ENCODE measurements around the gene IGF1R.
A peak's percentile ranks its signal among the peaks of the same experiment; 100 is the strongest.

The IGF1R gene

DNA sequence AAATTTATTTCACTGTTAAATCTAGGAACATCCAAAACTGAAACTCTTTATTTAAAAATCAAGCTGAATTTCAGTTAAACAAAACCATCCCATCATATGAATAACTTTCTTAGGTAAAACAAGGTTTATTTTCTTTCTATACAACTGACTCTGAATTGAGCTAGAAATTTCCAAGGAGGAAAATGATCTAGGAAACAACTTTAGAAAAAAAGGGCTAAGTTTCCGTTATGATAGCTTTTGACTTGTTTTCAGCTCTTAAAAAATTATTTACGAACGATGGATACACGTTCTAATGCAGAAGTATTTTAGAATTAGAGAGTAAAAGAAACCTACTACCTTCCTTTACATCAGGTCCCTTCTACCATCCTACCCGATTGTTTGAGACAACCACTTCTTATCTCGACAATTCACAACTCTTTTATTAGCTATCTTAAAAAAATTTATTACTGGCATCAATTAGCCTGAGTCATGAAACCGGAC is 1.8 kb upstream of the IGF1R start:
- Histone ChIP-seq H3K9ac (peak overlapping the region; percentile 88 to 100 (median 93); a peak in 21 of 22 replicates), H4K20me1 (peaks cover 0 to 21% (median 8%) of the 10 kb centered on the region in 11 experiments; a peak in 10 of 22 replicates), H3K27ac (peak overlapping the region in 10 of 11 experiments; percentile 81 to 99 (median 92); a peak in 13 of 22 replicates), H3K4me2 (peak overlapping the region; percentile 77 to 96 (median 84)), H3K9me3 (replicated peaks in 1 of 11) (no peaks in the 10 kb centered on the region), H3K4me3 (peak overlapping the region; percentile 88 to 98 (median 94)), H3K36me3 (no peaks in the 10 kb centered on the region), H3K27me3 (0 out of 22 replicates have a peak, but pooled peaks cover 0 to 4% (median 0%) of the 10 kb centered on the region in 11 experiments), H3K4me1 (peaks cover 0 to 8% (median 5%) of the 10 kb centered on the region in 10 experiments; a peak in 7 of 20 replicates)
- no peak for TF ChIP-seq Cebpa-rat (IDR thresholded peaks at IDR 0.05)

DNA sequence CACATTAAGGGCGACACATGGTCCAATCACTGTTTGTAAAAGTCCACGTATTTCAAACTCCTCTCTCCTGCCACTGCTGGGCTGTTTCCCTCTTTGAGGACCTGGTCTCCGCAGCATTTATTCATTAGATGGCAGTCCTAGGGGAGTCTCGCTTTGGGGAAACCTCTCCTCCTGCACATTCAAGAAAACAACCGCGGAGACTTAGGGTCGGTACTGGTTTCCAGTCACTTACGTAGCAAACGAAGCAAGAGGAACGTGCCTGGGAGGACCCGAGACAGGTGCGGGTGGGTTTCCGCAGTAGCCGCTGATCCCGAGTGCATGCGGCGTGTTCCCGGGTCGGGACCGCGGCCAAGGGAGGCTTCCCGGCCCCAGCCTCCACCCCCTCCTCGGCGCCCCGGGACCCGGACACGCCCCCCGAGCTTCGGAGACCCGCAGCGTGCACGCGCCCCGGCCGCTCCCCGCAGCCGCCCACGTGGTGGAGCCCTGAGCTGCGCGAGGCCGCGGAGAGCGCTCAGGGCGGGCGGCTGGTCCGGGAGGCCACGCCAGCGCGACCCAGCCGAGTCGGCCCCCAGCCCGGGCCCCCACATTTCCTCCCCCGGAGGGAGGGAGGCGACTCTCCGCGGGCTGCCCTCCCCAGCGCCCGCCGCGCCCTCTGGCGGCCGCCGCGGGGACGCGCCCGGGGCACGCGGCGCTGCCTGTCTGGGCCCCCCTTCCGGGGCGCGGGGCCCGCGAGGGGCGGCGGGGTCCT is 1.1 kb upstream of the IGF1R start:
- H3K27ac ChIP-seq, result peak overlapping the region; percentile 71 to 99 (median 92)
- H4K20me1 ChIP-seq, result peaks cover 0 to 27% (median 11%) of the 10 kb centered on the region in 11 experiments; a peak in 11 of 22 replicates
- no peaks in the 10 kb centered on the region for H3K36me3 ChIP-seq
- H3K9ac ChIP-seq, result peak overlapping the region; percentile 88 to 100 (median 93)
- TF ChIP-seq Cebpa-rat (IDR thresholded peaks at IDR 0.05), result no peak
- peak overlapping the region; percentile 77 to 96 (median 84) for H3K4me2 ChIP-seq
- no peaks in the 10 kb centered on the region for H3K9me3 ChIP-seq (replicated peaks in 1 of 11)
- peaks cover 0 to 11% (median 6%) of the 10 kb centered on the region in 10 experiments; a peak in 12 of 20 replicates for H3K4me1 ChIP-seq
- H3K4me3 ChIP-seq, result peak overlapping the region; percentile 88 to 98 (median 94)
- 0 out of 22 replicates have a peak, but pooled peaks cover 0 to 4% (median 0%) of the 10 kb centered on the region in 11 experiments for H3K27me3 ChIP-seq

DNA sequence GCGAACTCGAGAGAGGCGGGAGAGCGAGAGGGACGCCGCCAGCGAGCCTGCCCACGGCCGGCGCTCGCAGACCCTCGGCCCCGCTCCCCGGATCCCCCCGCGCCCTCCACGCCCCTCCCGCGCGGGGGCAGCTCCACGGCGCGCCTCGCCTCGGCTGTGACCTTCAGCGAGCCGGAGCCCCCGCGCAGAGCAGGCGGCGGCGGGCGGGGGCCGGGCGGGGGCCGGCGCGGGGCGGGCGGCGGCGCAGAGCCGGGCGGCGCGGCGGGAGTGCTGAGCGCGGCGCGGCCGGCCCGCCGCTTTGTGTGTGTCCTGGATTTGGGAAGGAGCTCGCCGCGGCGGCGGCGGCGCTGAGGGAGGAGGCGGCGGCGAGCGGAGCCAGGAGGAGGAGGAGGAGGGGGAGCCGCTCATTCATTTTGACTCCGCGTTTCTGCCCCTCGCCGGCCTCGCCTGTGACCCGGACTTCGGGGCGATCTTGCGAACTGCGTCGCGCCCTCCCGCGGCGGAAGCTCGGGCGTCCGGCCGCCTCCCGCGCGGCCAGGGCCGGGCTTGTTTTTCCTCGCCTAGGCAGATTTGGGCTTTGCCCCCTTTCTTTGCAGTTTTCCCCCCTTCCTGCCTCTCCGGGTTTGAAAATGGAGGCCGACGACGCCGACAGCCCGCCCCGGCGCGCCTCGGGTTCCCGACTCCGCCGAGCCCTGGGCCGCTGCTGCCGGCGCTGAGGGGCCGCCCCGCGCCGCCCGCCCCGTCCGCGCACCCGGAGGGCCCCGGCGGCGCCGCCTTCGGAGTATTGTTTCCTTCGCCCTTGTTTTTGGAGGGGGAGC is 524 bp downstream of the IGF1R start:
- no peak for TF ChIP-seq Cebpa-rat (IDR thresholded peaks at IDR 0.05)
- Histone ChIP-seq H3K9ac (peak overlapping the region; percentile 92 to 100 (median 99)), H3K4me2 (peak overlapping the region; percentile 83 to 93 (median 86); a peak in 21 of 22 replicates), H4K20me1 (peaks cover 0 to 30% (median 13%) of the 10 kb centered on the region in 11 experiments; a peak in 16 of 22 replicates), H3K4me1 (peaks cover 2 to 28% (median 22%) of the 10 kb centered on the region in 10 experiments), H3K27ac (peak overlapping the region; percentile 84 to 99 (median 98)), H3K27me3 (0 out of 22 replicates have a peak, but pooled peaks cover 0 to under 1% (median 0%) of the 10 kb centered on the region in 11 experiments), H3K9me3 (replicated peaks in 1 of 11) (no peaks in the 10 kb centered on the region), H3K36me3 (no peaks in the 10 kb centered on the region), H3K4me3 (peak overlapping the region; percentile 89 to 98 (median 94))

DNA sequence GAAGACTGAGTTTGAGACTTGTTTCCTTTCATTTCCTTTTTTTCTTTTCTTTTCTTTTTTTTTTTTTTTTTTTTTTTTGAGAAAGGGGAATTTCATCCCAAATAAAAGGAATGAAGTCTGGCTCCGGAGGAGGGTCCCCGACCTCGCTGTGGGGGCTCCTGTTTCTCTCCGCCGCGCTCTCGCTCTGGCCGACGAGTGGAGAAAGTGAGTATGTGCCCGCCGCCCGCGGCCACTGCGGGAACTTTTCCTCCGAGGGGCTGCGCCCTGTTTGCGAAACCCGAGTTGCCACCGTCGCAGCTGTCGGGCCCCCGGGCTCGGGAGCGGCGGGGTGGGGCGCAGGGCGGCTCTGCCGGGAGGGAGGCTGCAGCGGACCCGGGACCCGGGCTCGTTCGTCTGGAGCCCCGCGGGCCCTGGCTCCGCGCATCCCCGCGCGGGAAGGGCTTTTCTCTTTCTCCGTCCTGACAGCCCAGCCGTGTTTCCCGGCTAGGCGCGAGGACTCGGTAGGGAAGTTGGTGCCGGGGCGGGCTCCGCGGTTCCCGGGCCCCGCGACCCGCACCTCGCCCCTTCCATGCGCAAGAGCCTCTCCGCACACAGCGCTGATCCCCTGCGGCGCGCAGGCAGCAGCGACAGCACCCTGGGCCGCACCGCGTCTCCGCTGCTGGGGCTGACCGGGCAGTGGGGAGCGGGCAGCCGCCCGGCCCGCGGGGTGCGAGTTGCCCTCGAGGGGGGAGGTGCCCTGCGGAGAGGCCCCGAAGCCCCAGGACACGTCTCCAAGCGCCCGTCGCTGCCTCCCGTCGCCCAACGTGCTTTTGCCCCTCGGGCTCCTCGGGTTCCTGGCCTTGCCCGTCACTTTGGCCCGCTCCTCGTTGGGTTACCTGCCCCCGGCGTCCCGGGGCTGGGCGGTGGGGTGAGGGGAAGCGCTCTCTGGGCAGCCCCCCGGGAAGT is 1.4 kb downstream of the IGF1R start:
- no peaks in the 10 kb centered on the region for H3K36me3 ChIP-seq
- H3K4me3 ChIP-seq, result peak overlapping the region; percentile 89 to 98 (median 94)
- H4K20me1 ChIP-seq, result peaks cover 3 to 39% (median 22%) of the 10 kb centered on the region in 11 experiments; a peak in 17 of 22 replicates
- peak overlapping the region; percentile 92 to 100 (median 99) for H3K9ac ChIP-seq
- H3K4me2 ChIP-seq, result peak overlapping the region; percentile 83 to 93 (median 86)
- H3K9me3 ChIP-seq (replicated peaks in 1 of 11), result no peaks in the 10 kb centered on the region
- H3K27me3 ChIP-seq, result no peaks in the 10 kb centered on the region
- no peak; a peak in 1 of 22 replicates for TF ChIP-seq Cebpa-rat (IDR thresholded peaks at IDR 0.05)
- H3K4me1 ChIP-seq, result peaks cover 11 to 37% (median 31%) of the 10 kb centered on the region in 10 experiments
- peak overlapping the region; percentile 84 to 99 (median 98) for H3K27ac ChIP-seq

DNA sequence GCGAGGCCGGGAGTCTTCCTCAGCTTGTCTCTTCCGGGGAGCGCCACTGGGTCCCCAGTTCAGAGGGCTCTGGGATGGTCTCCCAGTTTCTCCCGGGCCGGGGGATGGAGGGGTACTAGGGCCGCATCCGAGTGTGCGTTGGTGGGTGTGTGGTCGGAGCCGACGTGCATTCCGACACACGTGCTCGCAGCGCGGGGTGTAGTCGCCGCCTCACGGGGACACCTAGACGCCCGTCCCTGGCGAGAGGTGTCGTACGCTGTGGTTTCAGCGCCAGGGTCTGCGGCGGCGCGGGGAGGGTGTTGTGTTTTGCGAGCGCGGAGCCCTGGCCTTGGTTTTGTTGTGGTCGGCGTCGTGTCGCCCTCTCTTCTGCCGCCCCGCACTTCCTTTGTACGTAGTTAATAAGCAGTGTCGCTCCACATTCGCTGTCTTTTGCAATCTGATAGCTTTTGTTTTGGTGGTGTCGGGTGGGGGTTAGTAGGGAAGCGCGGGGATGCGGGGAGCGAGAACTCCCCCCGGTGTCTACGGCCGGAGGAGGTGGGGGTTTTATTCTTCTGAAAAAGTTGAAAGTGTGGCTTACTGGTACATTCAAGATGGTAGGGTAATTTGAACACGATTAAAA is 2.2 kb downstream of the IGF1R start:
- peak in 1 of 11 experiments; percentile 10; a peak in 1 of 22 replicates for TF ChIP-seq Cebpa-rat (IDR thresholded peaks at IDR 0.05)
- Histone ChIP-seq H3K9me3 (replicated peaks in 1 of 11) (no peaks in the 10 kb centered on the region), H3K4me3 (peak overlapping the region; percentile 89 to 98 (median 94)), H3K4me2 (peak overlapping the region; percentile 83 to 93 (median 86)), H3K27me3 (no peaks in the 10 kb centered on the region), H4K20me1 (peaks cover 5 to 46% (median 27%) of the 10 kb centered on the region in 11 experiments; a peak in 19 of 22 replicates), H3K36me3 (peaks cover 0 to 2% (median 0%) of the 10 kb centered on the region in 11 experiments; a peak in 3 of 22 replicates), H3K9ac (peak overlapping the region; percentile 92 to 100 (median 99)), H3K4me1 (peaks cover 19 to 45% (median 39%) of the 10 kb centered on the region in 10 experiments), H3K27ac (peak overlapping the region; percentile 84 to 99 (median 98))

DNA sequence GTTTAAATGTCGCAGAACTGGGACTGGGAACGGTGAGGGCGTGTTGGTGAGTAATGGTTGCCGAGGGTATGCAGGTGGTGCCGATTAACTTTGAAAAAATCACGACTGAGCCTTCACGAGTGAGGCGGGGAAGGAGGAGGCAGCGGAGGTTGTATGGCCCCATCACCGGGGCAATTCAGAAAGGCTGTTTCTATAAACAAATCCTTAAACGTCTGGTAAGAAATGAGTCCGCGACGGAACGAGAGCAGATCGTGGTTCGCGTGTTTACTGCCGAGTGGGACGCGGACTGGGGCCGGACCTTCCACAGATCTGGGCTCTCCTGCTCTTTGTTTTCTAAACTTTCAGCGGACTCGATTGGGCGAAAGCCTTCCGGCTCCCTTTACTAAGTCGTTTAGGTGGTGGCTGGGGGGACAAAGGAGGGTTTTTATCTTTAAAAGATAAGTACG is 2.7 kb downstream of the IGF1R start:
- Histone ChIP-seq H3K4me1 (peaks cover 24 to 50% (median 44%) of the 10 kb centered on the region in 10 experiments), H3K9ac (peak overlapping the region; percentile 92 to 100 (median 99)), H3K9me3 (replicated peaks in 1 of 11) (no peaks in the 10 kb centered on the region), H3K27ac (peak overlapping the region; percentile 84 to 99 (median 98)), H3K36me3 (peaks cover 0 to 7% (median 2%) of the 10 kb centered on the region in 11 experiments; a peak in 5 of 22 replicates), H4K20me1 (peaks cover 10 to 52% (median 32%) of the 10 kb centered on the region in 11 experiments; a peak in 21 of 22 replicates), H3K4me3 (peak overlapping the region; percentile 89 to 98 (median 94)), H3K27me3 (no peaks in the 10 kb centered on the region), H3K4me2 (peak overlapping the region; percentile 83 to 93 (median 86))
- TF ChIP-seq Cebpa-rat (IDR thresholded peaks at IDR 0.05), result no peak

DNA sequence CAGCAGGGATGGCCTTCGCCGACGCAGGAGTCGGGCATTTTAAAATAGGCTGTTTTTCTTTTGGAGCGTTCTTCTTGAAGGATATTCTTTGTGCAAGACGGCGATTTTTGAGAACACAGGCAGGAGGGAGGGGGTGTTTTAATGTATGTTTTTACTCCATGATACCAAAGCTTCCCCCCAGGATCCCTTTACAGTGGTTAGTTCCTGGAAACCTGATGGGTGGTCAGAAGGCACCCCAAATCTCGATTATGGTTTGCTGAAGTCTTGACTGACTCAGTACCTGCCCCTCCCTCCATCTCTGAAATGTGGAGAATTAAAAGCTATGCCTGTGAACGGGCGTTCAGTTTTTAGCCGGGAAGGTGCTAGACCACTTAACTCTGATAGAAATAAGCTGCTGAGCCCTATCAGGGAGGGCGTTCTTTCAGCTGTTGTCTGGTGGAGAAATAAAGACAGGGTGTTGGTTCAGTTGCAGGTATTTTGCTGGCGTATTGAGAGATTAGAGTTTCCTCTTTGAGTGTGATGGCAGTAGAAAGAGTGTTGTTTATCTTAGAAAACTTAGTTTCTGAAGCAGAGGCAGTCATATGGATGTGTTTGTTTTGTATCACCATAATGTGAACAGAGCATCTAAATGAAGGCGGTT is 3.4 kb downstream of the IGF1R start:
- no peaks in the 10 kb centered on the region for H3K9me3 ChIP-seq (replicated peaks in 1 of 11)
- peaks cover 0 to 12% (median 6%) of the 10 kb centered on the region in 11 experiments; a peak in 5 of 22 replicates for H3K36me3 ChIP-seq
- peak overlapping the region; percentile 89 to 98 (median 94) for H3K4me3 ChIP-seq
- TF ChIP-seq Cebpa-rat (IDR thresholded peaks at IDR 0.05), result no peak
- H4K20me1 ChIP-seq, result peaks cover 16 to 58% (median 38%) of the 10 kb centered on the region in 11 experiments; a peak in 21 of 22 replicates
- peak overlapping the region; percentile 84 to 99 (median 98) for H3K27ac ChIP-seq
- H3K9ac ChIP-seq, result peak overlapping the region; percentile 92 to 100 (median 99)
- no peaks in the 10 kb centered on the region for H3K27me3 ChIP-seq
- H3K4me1 ChIP-seq, result peaks cover 30 to 51% (median 49%) of the 10 kb centered on the region in 10 experiments
- H3K4me2 ChIP-seq, result peak overlapping the region; percentile 83 to 93 (median 86)

Measured in BLaER1 treated with 17β-estradiol and CSF1 and Interleukin-3, amounts not matched to agents 10 nM and 100 nM (cell line).